WTC11 (cell line): ENCODE results near the gene YIPF6. TPM values are rescaled to one million over a fixed set of nuclear protein-coding genes. Genes with fewer than 3 reads are reported as not detected.

ENCODE experiments used
- ATAC-seq: fragments of 200-7000 bp; cut with Tn5 transposase; 2 replicates; pipeline ENCODE4 v1.10.0; 2021; ENCODE audit warnings: mild to moderate bottlenecking, moderate library complexity
- CTCF ChIA-PET: fragments of 300-600 bp; sonication (Branson Sonifier 250); formaldehyde crosslinking; loops from one replicate; lab custom pipeline; 2021; ENCODE audit warnings: antibody characterized with exemption; lab: Charles Lee
- POLR2A ChIA-PET: fragments of 350-600 bp; sonication (Branson Sonifier 250); formaldehyde crosslinking; loops from one replicate; lab custom pipeline; 2021; ENCODE audit warnings: antibody characterized with exemption; lab: Charles Lee
- DNase-seq: peaks from one replicate; pipeline ENCODE4 v3.0.0; 2021; ENCODE audit warnings: low spot score
- H3K27ac Mint-ChIP-seq: 2 replicates; pipeline ENCODE4 v1.8.0; 2021; ENCODE audit warnings: mixed read lengths
- H3K27me3 Mint-ChIP-seq: 2 replicates; pipeline ENCODE4 v1.8.0; 2021; ENCODE audit warnings: low read depth, mild to moderate bottlenecking, moderate library complexity, mixed read lengths
- H3K36me3 Mint-ChIP-seq: 2 replicates; pipeline ENCODE4 v1.8.0; 2021; ENCODE audit warnings: mixed read lengths
- H3K4me1 Mint-ChIP-seq: 2 replicates; pipeline ENCODE4 v1.8.0; 2022; ENCODE audit warnings: mixed read lengths
- H3K4me3 Mint-ChIP-seq: 2 replicates; pipeline ENCODE4 v1.8.0; 2021; ENCODE audit warnings: mild to moderate bottlenecking, moderate library complexity, mixed read lengths
- H3K9me3 Mint-ChIP-seq: 2 replicates; pipeline ENCODE4 v1.8.0; 2021; ENCODE audit warnings: mixed read lengths
- ATF6 ChIP-seq: sonication (generic); formaldehyde crosslinking; IDR thresholded peaks from 2 replicates; pipeline ENCODE4 v1.8.1; 2023; ENCODE audit warnings: mild to moderate bottlenecking, missing genetic modification reagents
- CBFB ChIP-seq: sonication (generic); formaldehyde crosslinking; IDR thresholded peaks from 2 replicates; pipeline ENCODE4 v1.8.1; 2022; ENCODE audit warnings: mild to moderate bottlenecking, low read depth, missing genetic modification reagents
- CDX4 ChIP-seq: fragments of 250-450 bp; sonication (Bioruptor Pico); IDR thresholded peaks from 2 replicates; pipeline ENCODE4 v1.9.0; 2021; ENCODE audit warnings: moderate library complexity, mild to moderate bottlenecking, inconsistent platforms, borderline replicate concordance
- EMX1 ChIP-seq: fragments of 250-450 bp; sonication (Bioruptor Pico); IDR thresholded peaks from 2 replicates; pipeline ENCODE4 v1.8.0; 2021; ENCODE audit warnings: mild to moderate bottlenecking
- FOXK1 ChIP-seq: sonication (generic); formaldehyde crosslinking; IDR thresholded peaks from 2 replicates; pipeline ENCODE4 v1.8.0; 2022; ENCODE audit warnings: mild to moderate bottlenecking, moderate library complexity, missing genetic modification reagents
- FOXP1 ChIP-seq: sonication (generic); formaldehyde crosslinking; IDR thresholded peaks from 2 replicates; pipeline ENCODE4 v1.8.0; 2022; ENCODE audit warnings: missing genetic modification reagents, mild to moderate bottlenecking, moderate library complexity, borderline replicate concordance
- JAZF1 ChIP-seq: fragments of 250-450 bp; sonication (Bioruptor Pico); IDR thresholded peaks from 2 replicates; pipeline ENCODE4 v1.9.0; 2021; ENCODE audit warnings: moderate library complexity, mild to moderate bottlenecking, inconsistent platforms
- KAT7 ChIP-seq: sonication (generic); formaldehyde crosslinking; IDR thresholded peaks from 2 replicates; pipeline ENCODE4 v1.8.1; 2023; ENCODE audit warnings: missing genetic modification reagents, mild to moderate bottlenecking, borderline replicate concordance
- MYBL2 ChIP-seq: sonication (generic); formaldehyde crosslinking; IDR thresholded peaks from 2 replicates; pipeline ENCODE4 v1.8.1; 2023; ENCODE audit warnings: mild to moderate bottlenecking, moderate library complexity, missing genetic modification reagents
- NFATC4 ChIP-seq: fragments of 250-450 bp; sonication (Bioruptor Pico); IDR thresholded peaks from 2 replicates; pipeline ENCODE4 v1.9.0; 2021; ENCODE audit warnings: mild to moderate bottlenecking
- NR1H2 ChIP-seq: sonication (generic); formaldehyde crosslinking; IDR thresholded peaks from 2 replicates; pipeline ENCODE4 v1.9.0; 2021; ENCODE audit warnings: mild to moderate bottlenecking, moderate library complexity, missing genetic modification reagents
- RELA ChIP-seq: sonication (generic); formaldehyde crosslinking; IDR thresholded peaks from 2 replicates; pipeline ENCODE4 v1.8.1; 2022; ENCODE audit warnings: missing genetic modification reagents, mild to moderate bottlenecking, borderline replicate concordance
- SMAD3 ChIP-seq: sonication (generic); formaldehyde crosslinking; IDR thresholded peaks from 2 replicates; pipeline ENCODE4 v1.8.0; 2022; ENCODE audit warnings: missing genetic modification reagents, mild to moderate bottlenecking, borderline replicate concordance
- SOX15 ChIP-seq: fragments of 250-450 bp; sonication (Bioruptor Pico); IDR thresholded peaks from 2 replicates; pipeline ENCODE4 v1.9.0; 2021; ENCODE audit warnings: mild to moderate bottlenecking
- SP1 ChIP-seq: sonication (generic); formaldehyde crosslinking; conservative IDR thresholded peaks from 2 replicates; pipeline ENCODE4 v1.8.1; 2022; ENCODE audit warnings: missing genetic modification reagents
- TCF7 ChIP-seq: sonication (generic); formaldehyde crosslinking; IDR thresholded peaks from 2 replicates; pipeline ENCODE4 v1.8.0; 2022; ENCODE audit warnings: mild to moderate bottlenecking, low read depth, missing genetic modification reagents, moderate library complexity
- ZNF121 ChIP-seq: sonication (generic); formaldehyde crosslinking; IDR thresholded peaks from 2 replicates; pipeline ENCODE4 v1.8.0; 2023; ENCODE audit warnings: missing genetic modification reagents
- ZNF138 ChIP-seq: sonication (generic); formaldehyde crosslinking; conservative IDR thresholded peaks from 2 replicates; pipeline ENCODE4 v1.8.1; 2022; ENCODE audit warnings: mild to moderate bottlenecking, moderate library complexity, missing genetic modification reagents
- ZNF396 ChIP-seq: fragments of 250-450 bp; sonication (Bioruptor Pico); IDR thresholded peaks from 2 replicates; pipeline ENCODE4 v1.8.0; 2021; ENCODE audit warnings: mild to moderate bottlenecking, moderate library complexity, borderline replicate concordance
- ZNF423 ChIP-seq: fragments of 250-450 bp; sonication (Bioruptor Pico); IDR thresholded peaks from 2 replicates; pipeline ENCODE4 v2.1.2; 2022; ENCODE audit warnings: mild to moderate bottlenecking, moderate library complexity
- ZSCAN18 ChIP-seq: fragments of 250-450 bp; sonication (Bioruptor Pico); IDR thresholded peaks from 2 replicates; pipeline ENCODE4 v2.1.2; 2022; ENCODE audit warnings: mild to moderate bottlenecking, moderate library complexity
- total RNA-seq: library from RNA; stranded (reverse); gene quantifications from 3 replicates; pipeline ENCODE4 v1.2.3, GENCODE V29; 2021
- TF ChIP-seq, protein P1 (sequence below): fragments of 250-450 bp; sonication (Bioruptor Pico); conservative IDR thresholded peaks from 2 replicates; pipeline ENCODE4 v1.9.0; 2021; ENCODE audit warnings: mild to moderate bottlenecking
- TF ChIP-seq, protein P2 (sequence below): sonication (generic); formaldehyde crosslinking; IDR thresholded peaks from 2 replicates; pipeline ENCODE4 v1.8.0; 2022; ENCODE audit warnings: mild to moderate bottlenecking, missing genetic modification reagents
- TF ChIP-seq, protein P3 (sequence below): sonication (generic); formaldehyde crosslinking; IDR thresholded peaks from 2 replicates; pipeline ENCODE4 v1.8.0; 2023; ENCODE audit warnings: mild to moderate bottlenecking, missing genetic modification reagents

YIPF6 gene
- total RNA-seq, 1 experiment from 2014 or later = 34.2 TPM

GRCh38 chrX:68461576-68461975 is 37.3 kb upstream of the YIPF6 start:
- TF ChIP-seq ATF6 (CRISPR knock-in tag) (no peak), ZNF396 (CRISPR knock-in tag) (no peak), SOX15 (CRISPR knock-in tag) (no peak), RELA (CRISPR knock-in tag) (no peak), FOXP1 (no peak), NR1H2 (CRISPR knock-in tag) (no peak), TCF7 (no peak), CDX4 (CRISPR knock-in tag) (no peak), NFATC4 (no peak), CBFB (CRISPR knock-in tag) (no peak), ZNF423 (no peak), MYBL2 (CRISPR knock-in tag) (no peak), JAZF1 (CRISPR knock-in tag) (no peak), ZSCAN18 (CRISPR knock-in tag) (no peak), FOXK1 (CRISPR knock-in tag) (no peak), ZNF138 (no peak), EMX1 (CRISPR knock-in tag) (no peak)
- TF ChIP-seq, protein P1, sequence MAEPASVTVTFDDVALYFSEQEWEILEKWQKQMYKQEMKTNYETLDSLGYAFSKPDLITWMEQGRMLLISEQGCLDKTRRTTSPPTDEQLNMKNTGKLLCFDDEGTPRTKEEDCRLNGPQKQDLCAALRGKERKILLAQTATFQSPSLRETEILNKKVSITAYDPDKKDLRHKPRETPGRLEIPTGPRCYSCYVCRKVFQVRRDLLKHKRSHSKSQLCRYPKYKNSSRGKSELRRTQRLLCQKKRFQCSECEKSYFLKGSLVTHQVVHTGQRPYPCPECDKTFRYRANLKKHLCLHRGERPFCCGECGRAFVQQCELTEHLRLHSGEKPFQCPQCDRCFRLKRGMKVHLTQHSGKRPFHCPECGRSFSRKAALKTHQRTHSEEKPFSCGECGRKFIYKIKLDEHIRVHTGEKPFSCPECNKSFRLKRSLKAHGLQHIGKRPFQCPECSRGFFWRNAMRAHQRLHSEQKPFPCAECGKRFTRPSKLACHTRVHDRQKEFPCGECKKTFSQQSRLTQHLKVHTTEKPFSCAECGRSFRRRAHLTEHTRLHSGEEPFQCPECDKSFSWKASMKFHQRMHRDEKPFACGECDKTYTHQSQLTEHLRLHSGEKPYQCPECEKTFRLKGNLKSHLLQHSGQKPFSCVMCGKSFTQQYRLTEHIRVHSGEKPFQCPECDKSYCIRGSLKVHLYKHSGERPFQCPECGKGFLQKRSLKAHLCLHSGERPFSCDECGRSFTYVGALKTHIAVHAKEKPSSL = no peak
- TF ChIP-seq, protein P2, sequence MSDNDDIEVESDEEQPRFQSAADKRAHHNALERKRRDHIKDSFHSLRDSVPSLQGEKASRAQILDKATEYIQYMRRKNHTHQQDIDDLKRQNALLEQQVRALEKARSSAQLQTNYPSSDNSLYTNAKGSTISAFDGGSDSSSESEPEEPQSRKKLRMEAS (CRISPR knock-in tag) = no peak
- DNase-seq (no peak), ATAC-seq (no peak)
- POLR2A ChIA-PET = no interaction called here
- Mint-ChIP-seq H3K36me3 (no peaks in the 10 kb centered on the region), H3K27me3 (no peaks in the 10 kb centered on the region), H3K4me1 (peaks cover 5% of the 10 kb centered on the region), H3K4me3 (no peak overlapping the region), H3K27ac (no peak overlapping the region), H3K9me3 (no peaks in the 10 kb centered on the region)
- CTCF ChIA-PET = no interaction called here

DNA sequence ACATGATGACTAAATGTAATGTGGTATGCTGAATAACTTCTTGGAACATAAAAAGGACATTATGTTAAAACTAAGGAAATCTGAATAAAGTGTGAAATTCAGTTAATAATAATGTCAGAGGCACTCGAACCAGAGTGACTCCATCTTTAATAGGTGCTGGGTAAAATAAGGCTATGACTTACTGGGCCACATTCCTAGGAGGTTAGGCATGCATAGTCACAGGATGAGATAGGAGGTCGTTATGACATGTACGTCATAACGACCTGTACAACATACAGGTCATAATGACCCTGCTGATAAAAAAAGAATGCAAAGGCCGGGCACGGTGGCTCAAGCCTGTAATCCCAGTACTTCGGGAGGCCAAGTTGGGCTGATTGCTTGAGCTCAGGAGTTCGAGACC is 36.7 kb upstream of the YIPF6 start:
- no peak overlapping the region for H3K27ac Mint-ChIP-seq
- H3K36me3 Mint-ChIP-seq = no peaks in the 10 kb centered on the region
- H3K4me1 Mint-ChIP-seq = peaks cover 5% of the 10 kb centered on the region
- POLR2A ChIA-PET = no interaction called here
- TF ChIP-seq KAT7 (CRISPR knock-in tag) (no peak), ZSCAN18 (CRISPR knock-in tag) (no peak), SP1 (CRISPR knock-in tag) (no peak), SMAD3 (no peak), ZNF121 (CRISPR knock-in tag) (no peak), JAZF1 (CRISPR knock-in tag) (no peak)
- TF ChIP-seq, protein P3, sequence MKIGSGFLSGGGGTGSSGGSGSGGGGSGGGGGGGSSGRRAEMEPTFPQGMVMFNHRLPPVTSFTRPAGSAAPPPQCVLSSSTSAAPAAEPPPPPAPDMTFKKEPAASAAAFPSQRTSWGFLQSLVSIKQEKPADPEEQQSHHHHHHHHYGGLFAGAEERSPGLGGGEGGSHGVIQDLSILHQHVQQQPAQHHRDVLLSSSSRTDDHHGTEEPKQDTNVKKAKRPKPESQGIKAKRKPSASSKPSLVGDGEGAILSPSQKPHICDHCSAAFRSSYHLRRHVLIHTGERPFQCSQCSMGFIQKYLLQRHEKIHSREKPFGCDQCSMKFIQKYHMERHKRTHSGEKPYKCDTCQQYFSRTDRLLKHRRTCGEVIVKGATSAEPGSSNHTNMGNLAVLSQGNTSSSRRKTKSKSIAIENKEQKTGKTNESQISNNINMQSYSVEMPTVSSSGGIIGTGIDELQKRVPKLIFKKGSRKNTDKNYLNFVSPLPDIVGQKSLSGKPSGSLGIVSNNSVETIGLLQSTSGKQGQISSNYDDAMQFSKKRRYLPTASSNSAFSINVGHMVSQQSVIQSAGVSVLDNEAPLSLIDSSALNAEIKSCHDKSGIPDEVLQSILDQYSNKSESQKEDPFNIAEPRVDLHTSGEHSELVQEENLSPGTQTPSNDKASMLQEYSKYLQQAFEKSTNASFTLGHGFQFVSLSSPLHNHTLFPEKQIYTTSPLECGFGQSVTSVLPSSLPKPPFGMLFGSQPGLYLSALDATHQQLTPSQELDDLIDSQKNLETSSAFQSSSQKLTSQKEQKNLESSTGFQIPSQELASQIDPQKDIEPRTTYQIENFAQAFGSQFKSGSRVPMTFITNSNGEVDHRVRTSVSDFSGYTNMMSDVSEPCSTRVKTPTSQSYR = no peak
- no peak overlapping the region for H3K4me3 Mint-ChIP-seq
- H3K9me3 Mint-ChIP-seq = no peaks in the 10 kb centered on the region
- CTCF ChIA-PET = interaction anchor here (1.0 to 1.5 kb wide), 3 partner anchors 29 to 265 kb away, joined by 3 to 13 read pairs (median 3); partner anchors contain the start of gene OPHN1
- no peak for ATAC-seq
- H3K27me3 Mint-ChIP-seq = no peaks in the 10 kb centered on the region
- no peak for DNase-seq
